IMR-90 (cell line): ENCODE results near the gene CCL19. TPM values are rescaled to one million over a fixed set of nuclear protein-coding genes. Genes with fewer than 3 reads are reported as not detected.

Experiments
- ATAC-seq: fragments of 200-7000 bp; cut with Tn5 transposase; 2 replicates; pipeline ENCODE4 v1.9.1; 2020; ENCODE audit warnings: low read depth, mild to moderate bottlenecking, moderate library complexity
- BruUV-seq: library from RNA; stranded (reverse); fragments of 400-500 nt; replicated peaks from 2 replicates; lab custom pipeline; 2021; lab: Mats Ljungman, UMichigan
- CTCF ChIA-PET: fragments of 300-600 bp; formaldehyde crosslinking; extraction: SDS; loops from one replicate; lab custom pipeline; 2021; ENCODE audit warnings: antibody characterized with exemption; lab: Yijun Ruan, JAX
- POLR2A ChIA-PET: fragments of 300-600 bp; sonication (Branson Sonifier 250); formaldehyde crosslinking; loops from one replicate; lab custom pipeline; 2022; ENCODE audit warnings: antibody characterized with exemption; ENCODE audit not compliant: unreplicated experiment; lab: Charles Lee
- DNase-seq: peaks from one replicate; pipeline ENCODE4 v3.0.0; 2013
- H2AFZ ChIP-seq: replicated peaks from 2 replicates; pipeline ENCODE3; 2013; ENCODE audit warnings: low read length, mild to moderate bottlenecking; ENCODE audit not compliant: poor library complexity
- H2AK5ac ChIP-seq: 2 replicates; pipeline ENCODE4 v1.6.1; 2013; ENCODE audit warnings: low read depth, low read length, inconsistent platforms
- H2AK9ac ChIP-seq: replicated peaks from 2 replicates; pipeline ENCODE3; 2013; ENCODE audit warnings: mild to moderate bottlenecking, low read depth, low read length, moderate library complexity; ENCODE audit not compliant: poor library complexity
- H2BK120ac ChIP-seq: 2 replicates; pipeline ENCODE4 v1.6.1; 2013; ENCODE audit warnings: low read depth, low read length, inconsistent platforms
- H2BK15ac ChIP-seq: 3 replicates; pipeline ENCODE4 v1.6.1; 2013; ENCODE audit warnings: low read depth, low read length, inconsistent platforms
- H2BK20ac ChIP-seq: 2 replicates; pipeline ENCODE4 v1.6.1; 2013; ENCODE audit warnings: low read depth, mild to moderate bottlenecking, inconsistent platforms, low read length, moderate library complexity
- H2BK5ac ChIP-seq: 2 replicates; pipeline ENCODE4 v1.6.1; 2013; ENCODE audit warnings: mild to moderate bottlenecking, low read depth, low read length, inconsistent platforms; ENCODE audit not compliant: poor library complexity, severe bottlenecking
- H3K14ac ChIP-seq: replicated peaks from 2 replicates; pipeline ENCODE4 v1.6.1; 2013; ENCODE audit warnings: low read depth, low read length, inconsistent platforms
- H3K18ac ChIP-seq: 2 replicates; pipeline ENCODE4 v1.6.1; 2013; ENCODE audit warnings: low read depth, low read length, control low read depth
- H3K23ac ChIP-seq: 2 replicates; pipeline ENCODE4 v1.6.1; 2013; ENCODE audit warnings: low read depth, low read length, inconsistent platforms
- H3K27ac ChIP-seq: 2 replicates; pipeline ENCODE4 v1.5.1; 2013; ENCODE audit warnings: mild to moderate bottlenecking, control low read depth, low read length; ENCODE audit not compliant: insufficient read depth
- H3K27me3 ChIP-seq: 2 replicates; pipeline ENCODE4 v1.6.1; 2013; ENCODE audit warnings: low read length; ENCODE audit not compliant: control insufficient read depth, insufficient read depth
- H3K36me3 ChIP-seq: 2 replicates; pipeline ENCODE4 v1.6.1; 2013; ENCODE audit warnings: low read length, mixed read lengths; ENCODE audit not compliant: control insufficient read depth, insufficient read depth
- H3K4ac ChIP-seq: 2 replicates; pipeline ENCODE4 v1.6.1; 2013; ENCODE audit warnings: low read depth, low read length, inconsistent platforms
- H3K4me1 ChIP-seq: 2 replicates; pipeline ENCODE4 v1.6.1; 2013; ENCODE audit warnings: low read length, mixed read lengths; ENCODE audit not compliant: control insufficient read depth, insufficient read depth
- H3K4me2 ChIP-seq: 2 replicates; pipeline ENCODE4 v1.6.1; 2013; ENCODE audit warnings: low read depth, mild to moderate bottlenecking, control low read depth, low read length, moderate library complexity
- H3K4me3 ChIP-seq: 2 replicates; pipeline ENCODE4 v1.5.1; 2013; ENCODE audit warnings: low read depth, mild to moderate bottlenecking, control low read depth, low read length, moderate library complexity; ENCODE audit not compliant: insufficient read depth
- H3K56ac ChIP-seq: 2 replicates; pipeline ENCODE4 v1.6.1; 2013; ENCODE audit warnings: low read length, inconsistent platforms; ENCODE audit not compliant: insufficient read depth; ENCODE audit errors: extremely low read depth
- H3K79me1 ChIP-seq, 2 experiments: 2 replicates each; pipeline ENCODE4 v1.6.1; 2013; ENCODE audit warnings: low read length in 2 of 2, inconsistent platforms in 1 of 2, low read depth in 1 of 2
- H3K9ac ChIP-seq: 2 replicates; pipeline ENCODE4 v1.6.1; 2013; ENCODE audit warnings: low read depth, low read length, control low read depth
- H3K9me1 ChIP-seq: 2 replicates; pipeline ENCODE4 v1.6.1; 2013; ENCODE audit warnings: low read length, inconsistent platforms; ENCODE audit not compliant: insufficient read depth
- H3K9me3 ChIP-seq: 2 replicates; pipeline ENCODE4 v1.6.1; 2013; ENCODE audit warnings: low read length; ENCODE audit not compliant: control insufficient read depth, insufficient read depth
- H4K20me1 ChIP-seq: 2 replicates; pipeline ENCODE4 v1.6.1; 2013; ENCODE audit warnings: low read length, inconsistent platforms; ENCODE audit not compliant: insufficient read depth
- H4K5ac ChIP-seq: 2 replicates; pipeline ENCODE4 v1.6.1; 2013; ENCODE audit warnings: mild to moderate bottlenecking, low read depth, low read length, control low read depth
- H4K8ac ChIP-seq, 2 experiments: 2 replicates each; pipeline ENCODE4 v1.6.1; 2013; ENCODE audit warnings: low read depth in 2 of 2, low read length in 2 of 2, control low read depth in 1 of 2, inconsistent platforms in 1 of 2
- H4K91ac ChIP-seq: 2 replicates; pipeline ENCODE4 v1.6.1; 2013; ENCODE audit warnings: low read depth, low read length, inconsistent platforms; ENCODE audit not compliant: insufficient read depth
- CTCF ChIP-seq: conservative IDR thresholded peaks from 2 replicates; pipeline ENCODE4 v1.5.1; 2012; ENCODE audit warnings: mild to moderate bottlenecking, low read depth, low read length, improper control_type of control experiment
- MAZ ChIP-seq: IDR thresholded peaks from 2 replicates; pipeline ENCODE4 v1.6.1; 2012; ENCODE audit warnings: low read depth, mild to moderate bottlenecking, low read length, improper control_type of control experiment, moderate library complexity, borderline replicate concordance
- MXI1 ChIP-seq: IDR thresholded peaks from 2 replicates; pipeline ENCODE4 v1.6.1; 2012; ENCODE audit warnings: low read depth, mild to moderate bottlenecking, low read length, moderate library complexity, borderline replicate concordance
- WGBS, 2 experiments: methylation state at CpG; one replicate each; pipeline versions ENCODE4 v1.1.5 to v1.1.7; 2013; ENCODE audit warnings: missing lambda C conversion rate in 2 of 2; ENCODE audit not compliant: insufficient read length in 1 of 2; ENCODE audit errors: extremely low coverage in 2 of 2; 5-methylcytosine and 5-hydroxymethylcytosine counted together
- dilution Hi-C: fragments of 300-500 bp; cut with HindIII; formaldehyde crosslinking; loops from one replicate; pipeline ENCODE4 v1.14.3; 2018; ENCODE audit warnings: low sequenced_read_pairs; ENCODE audit not compliant: unreplicated experiment
- in situ Hi-C: fragments of 300-500 bp; cut with MboI; formaldehyde crosslinking; loops from 3 replicates; pipeline ENCODE4 v1.14.3; 2019; ENCODE audit warnings: low sequenced_read_pairs, inconsistent platforms, mixed read lengths
- intact Hi-C: fragments of 100-400 bp; cut with micrococcal nuclease; formaldehyde crosslinking; loops from 2 replicates; pipeline ENCODE4 v1.10.0; 2022
- polyA plus RNA-seq, 3 experiments: library from polyadenylated mRNA; depleted of rRNA; stranded (reverse); fragments of >200 nt; gene quantifications; 2 replicates each; pipeline ENCODE4 v1.2.3, GENCODE V29; 2012; ENCODE audit warnings: low replicate concordance in 1 of 3
- total RNA-seq: library from RNA; depleted of rRNA; stranded (reverse); fragments of >200 nt; gene quantifications from 2 replicates; pipeline ENCODE4 v1.2.3, GENCODE V29; 2012

Gene CCL19
- total and polyA plus RNA-seq, 2 of the 4 experiments (the other 2 are of a cell fraction), result not detected

GRCh38 chr9:34709196-34709978, 18.3 kb upstream of the CCL19 start:
- no peaks in the 10 kb centered on the region for H3K9me1 ChIP-seq
- no peak overlapping the region for H3K4ac ChIP-seq
- no peaks in the 10 kb centered on the region for H3K36me3 ChIP-seq
- no peak overlapping the region for H3K23ac ChIP-seq
- H3K18ac ChIP-seq, result no peak overlapping the region
- H2AK9ac ChIP-seq, result no peak overlapping the region
- H2AFZ ChIP-seq, result no peak overlapping the region
- H4K8ac ChIP-seq, result no peak overlapping the region
- H2AK5ac ChIP-seq, result no peak overlapping the region
- no peak overlapping the region for H3K27ac ChIP-seq
- dilution Hi-C loops, result no loop called here
- no peak overlapping the region for H2BK120ac ChIP-seq
- no peak overlapping the region for H2BK20ac ChIP-seq
- H4K20me1 ChIP-seq, result no peaks in the 10 kb centered on the region
- H3K14ac ChIP-seq, result no peak overlapping the region
- intact Hi-C loops, result no loop called here
- in situ Hi-C loops, result no loop called here
- no peak overlapping the region for H3K9ac ChIP-seq
- H3K4me2 ChIP-seq, result no peak overlapping the region
- no peak overlapping the region for H3K4me3 ChIP-seq
- no TSS peak for BruUV-seq
- no peaks in the 10 kb centered on the region for H3K9me3 ChIP-seq
- H3K79me1 ChIP-seq, result no peaks in the 10 kb centered on the region
- POLR2A ChIA-PET, result no interaction called here
- H3K56ac ChIP-seq, result no peak overlapping the region
- no peak overlapping the region for H2BK5ac ChIP-seq
- DNase-seq (no peak), ATAC-seq (no peak)
- WGBS, 2 experiments, result no CpG with 5 or more reads among the region's 9 CpGs
- no peak for TF ChIP-seq CTCF
- no peak for TF ChIP-seq MXI1
- no peak for TF ChIP-seq MAZ
- H3K27me3 ChIP-seq, result peaks cover 24% of the 10 kb centered on the region
- no peak overlapping the region for H4K91ac ChIP-seq
- no peak overlapping the region for H4K5ac ChIP-seq
- no peaks in the 10 kb centered on the region for H3K4me1 ChIP-seq
- no peak overlapping the region for H2BK15ac ChIP-seq
- CTCF ChIA-PET, result interaction anchor here (1.6 kb wide), 1 partner anchor 8 kb away, joined by 5 read pairs; no protein-coding TSS in a partner anchor
